A549 (cell line): ENCODE measurements around the gene SP140L. TPM values are rescaled to one million over a fixed set of nuclear protein-coding genes. Genes with fewer than 3 reads are reported as not detected.

Source experiments
- ATAC-seq, 2 experiments: fragments of 200-7000 bp in 1 of 2; fragments of >200 bp in 1 of 2; cut with Nextera tagmentation in 1 of 2; cut with Tn5 transposase in 1 of 2; 3 replicates each; pipeline versions ENCODE4 v1.8.0 to v1.9.1; 2018 to 2020; ENCODE audit warnings: mild to moderate bottlenecking in 1 of 2, moderate library complexity in 1 of 2
- CTCF ChIA-PET: fragments of 300-600 bp; sonication (Branson Sonifier 250); formaldehyde crosslinking; extraction: SDS; loops from one replicate; lab custom pipeline; 2021; ENCODE audit warnings: antibody characterized with exemption, inconsistent platforms; lab: Yijun Ruan, JAX
- POLR2A ChIA-PET: fragments of 350-600 bp; formaldehyde crosslinking; extraction: SDS; loops from one replicate; lab custom pipeline; 2021; ENCODE audit warnings: antibody characterized with exemption, inconsistent platforms; lab: Yijun Ruan, JAX
- DNase-seq, 2 experiments: peaks; one replicate each; pipeline versions ENCODE4 v3.0.0 to v3.0.0-alpha.2; 2011 to 2016; ENCODE audit warnings: low read depth in 1 of 2, low spot score in 1 of 2
- FAIRE-seq: peaks from 2 replicates; lab custom pipeline; 2011; peaks lifted over from hg19 to GRCh38; lab: Jason Lieb, UNC
- H3K27ac ChIP-seq, 2 experiments: fragments of >200 bp; sonication (Bioruptor Twin); formaldehyde crosslinking; 3 replicates each; pipeline ENCODE4 v1.5.1; 2016 to 2017
- H3K4me1 ChIP-seq: fragments of >200 bp; sonication (Bioruptor Twin); formaldehyde crosslinking; 3 replicates; pipeline ENCODE4 v1.6.1; 2016
- H3K4me2 ChIP-seq: fragments of >200 bp; sonication (Bioruptor Twin); formaldehyde crosslinking; 3 replicates; pipeline ENCODE4 v1.6.1; 2016
- H3K4me3 ChIP-seq: fragments of >200 bp; sonication (Bioruptor Twin); formaldehyde crosslinking; 3 replicates; pipeline ENCODE4 v1.5.1; 2016
- H3K9me3 ChIP-seq: fragments of >200 bp; sonication (Bioruptor Twin); formaldehyde crosslinking; 3 replicates; pipeline ENCODE4 v1.6.1; 2016
- BHLHE40 ChIP-seq: IDR thresholded peaks from 2 replicates; pipeline ENCODE4 v1.6.1; 2012; ENCODE audit warnings: low read depth, low read length, inconsistent platforms
- CBX2 ChIP-seq: fragments of 200-600 bp; sonication (generic); IDR thresholded peaks from 2 replicates; pipeline ENCODE4 v1.6.1; 2016; ENCODE audit warnings: low read depth, mild to moderate bottlenecking, borderline replicate concordance
- CBX8 ChIP-seq: fragments of 200-600 bp; sonication (generic); IDR thresholded peaks from 2 replicates; pipeline ENCODE4 v1.6.1; 2016
- CEBPB ChIP-seq, 2 experiments: fragments of >200 bp in 1 of 2; sonication (Bioruptor Twin) in 1 of 2; formaldehyde crosslinking in 1 of 2; IDR thresholded peaks; 2 replicates each; pipeline ENCODE4 v1.6.1; 2012 to 2016
- CHD2 ChIP-seq: fragments of 150-350 bp; IDR thresholded peaks from 2 replicates; pipeline ENCODE4 v1.6.1; 2014; ENCODE audit warnings: low read length; ENCODE audit not compliant: partially characterized antibody
- CHD4 ChIP-seq: fragments of 200-600 bp; sonication (generic); IDR thresholded peaks from 2 replicates; pipeline ENCODE4 v1.6.1; 2016; ENCODE audit warnings: antibody characterized with exemption, mild to moderate bottlenecking, borderline replicate concordance
- EHMT2 ChIP-seq: fragments of 200-600 bp; sonication (generic); IDR thresholded peaks from 2 replicates; pipeline ENCODE4 v1.6.1; 2016; ENCODE audit warnings: antibody characterized with exemption, low read depth, mild to moderate bottlenecking, moderate library complexity
- EP300 ChIP-seq, 2 experiments: fragments of >200 bp; sonication (Bioruptor Twin); formaldehyde crosslinking; IDR thresholded peaks; 2 replicates in 1 of 2; 3 replicates in 1 of 2; pipeline ENCODE4 v1.6.1; 2016 to 2017
- FOSB ChIP-seq: fragments of 250-450 bp; sonication (Bioruptor Pico); IDR thresholded peaks from 2 replicates; pipeline ENCODE4 v1.5.0; 2020; ENCODE audit warnings: mild to moderate bottlenecking, moderate library complexity
- FOSL2 ChIP-seq, 2 experiments: fragments of 450-650 bp in 1 of 2; fragments of >200 bp in 1 of 2; sonication (Bioruptor Twin) in 1 of 2; formaldehyde crosslinking; IDR thresholded peaks; 2 replicates each; pipeline versions ENCODE4 v1.5.0 to v1.6.1; 2016 to 2020; ENCODE audit warnings: mild to moderate bottlenecking in 1 of 2, moderate library complexity in 1 of 2
- FOXS1 ChIP-seq: fragments of 250-450 bp; sonication (Bioruptor Pico); IDR thresholded peaks from 2 replicates; pipeline ENCODE4 v1.5.0; 2020; ENCODE audit warnings: mild to moderate bottlenecking, moderate library complexity
- GATA3 ChIP-seq: IDR thresholded peaks from 2 replicates; pipeline ENCODE4 v1.6.1; 2012; ENCODE audit warnings: borderline replicate concordance
- HEYL ChIP-seq: fragments of 250-450 bp; sonication (Bioruptor Pico); IDR thresholded peaks from 2 replicates; pipeline ENCODE4 v1.8.0; 2021; ENCODE audit warnings: mild to moderate bottlenecking, moderate library complexity
- HOXA7 ChIP-seq: fragments of 250-450 bp; sonication (Bioruptor Pico); IDR thresholded peaks from 2 replicates; pipeline ENCODE4 v1.5.0; 2020; ENCODE audit warnings: mild to moderate bottlenecking, moderate library complexity
- JUN ChIP-seq, 2 experiments: fragments of >200 bp; sonication (Bioruptor Twin); formaldehyde crosslinking; IDR thresholded peaks; 2 replicates in 1 of 2; 3 replicates in 1 of 2; pipeline ENCODE4 v1.6.1; 2016 to 2017
- KDM1A ChIP-seq: fragments of 200-600 bp; sonication (generic); IDR thresholded peaks from 2 replicates; pipeline ENCODE4 v1.6.1; 2016; ENCODE audit warnings: low read depth, mild to moderate bottlenecking
- MAFK ChIP-seq: fragments of 450-650 bp; IDR thresholded peaks from 2 replicates; pipeline ENCODE4 v1.6.1; 2014; ENCODE audit not compliant: partially characterized antibody
- MAZ ChIP-seq: fragments of 150-350 bp; IDR thresholded peaks from 2 replicates; pipeline ENCODE4 v1.6.1; 2014; ENCODE audit warnings: antibody characterized with exemption, low read depth, low read length, borderline replicate concordance
- MYC ChIP-seq: IDR thresholded peaks from 2 replicates; pipeline ENCODE4 v1.6.1; 2012; ENCODE audit warnings: mild to moderate bottlenecking, inconsistent platforms, low read length, improper control_type of control experiment, borderline replicate concordance
- NR3C1 ChIP-seq: fragments of >200 bp; sonication (Bioruptor Twin); formaldehyde crosslinking; IDR thresholded peaks from 3 replicates; pipeline ENCODE4 v1.6.1; 2017
- POLR2A ChIP-seq: IDR thresholded peaks from 2 replicates; pipeline ENCODE4 v1.6.1; 2012; ENCODE audit warnings: mild to moderate bottlenecking, low read length
- RAD21 ChIP-seq, 2 experiments: fragments of >200 bp in 1 of 2; sonication (Bioruptor Twin) in 1 of 2; formaldehyde crosslinking in 1 of 2; IDR thresholded peaks in 1 of 2; conservative IDR thresholded peaks in 1 of 2; 2 replicates in 1 of 2; 3 replicates in 1 of 2; pipeline ENCODE4 v1.6.1; 2012 to 2018; ENCODE audit warnings: inconsistent platforms in 1 of 2
- RARB ChIP-seq: fragments of 250-450 bp; sonication (Bioruptor Pico); IDR thresholded peaks from 2 replicates; pipeline ENCODE4 v1.8.0; 2021; ENCODE audit warnings: mild to moderate bottlenecking, moderate library complexity
- RFX5 ChIP-seq: fragments of 450-650 bp; IDR thresholded peaks from 2 replicates; pipeline ENCODE4 v1.7.1; 2014; ENCODE audit warnings: antibody characterized with exemption, mild to moderate bottlenecking, moderate library complexity
- RNF2 ChIP-seq: fragments of 200-600 bp; sonication (generic); IDR thresholded peaks from 2 replicates; pipeline ENCODE4 v1.6.1; 2016; ENCODE audit warnings: low read depth, mild to moderate bottlenecking, antibody characterized with exemption, moderate library complexity, borderline replicate concordance
- TFCP2L1 ChIP-seq: fragments of 250-450 bp; sonication (Bioruptor Pico); IDR thresholded peaks from 2 replicates; pipeline ENCODE4 v1.5.0; 2021; ENCODE audit warnings: mild to moderate bottlenecking
- TP53 ChIP-seq: fragments of 250-450 bp; sonication (Bioruptor Pico); IDR thresholded peaks from 2 replicates; pipeline ENCODE4 v1.5.0; 2021; ENCODE audit warnings: mild to moderate bottlenecking, moderate library complexity
- ZC3H11A ChIP-seq: fragments of 450-650 bp; IDR thresholded peaks from 2 replicates; pipeline ENCODE4 v1.6.1; 2014; ENCODE audit warnings: antibody characterized with exemption, mild to moderate bottlenecking
- WGBS: methylation state at CpG from one replicate; pipeline ENCODE4 v1.1.6; 2017; ENCODE audit errors: missing lambda C conversion rate; 5-methylcytosine and 5-hydroxymethylcytosine counted together
- polyA plus RNA-seq, 4 experiments: library from polyadenylated mRNA; depleted of rRNA in 3 of 4; stranded (reverse); fragments of >200 nt; fragmentation: RNase III in 1 of 4; extraction: RNeasy Plus Mini Kit Qiagen cat#74134 plus additional on column Dnase treatment in 1 of 4; gene quantifications; 2 replicates in 3 of 4; 3 replicates in 1 of 4; pipeline ENCODE4 v1.2.3, GENCODE V29; 2011 to 2017
- TF ChIP-seq, protein P1 (sequence below): IDR thresholded peaks from 2 replicates; pipeline ENCODE4 v1.6.1; 2012; ENCODE audit warnings: low read depth, borderline replicate concordance
- TF ChIP-seq, protein P2 (sequence below): fragments of >200 bp; sonication (Bioruptor Twin); formaldehyde crosslinking; IDR thresholded peaks from 3 replicates; pipeline ENCODE4 v1.6.1; 2016
- TF ChIP-seq, protein P3 (sequence below): fragments of 250-450 bp; sonication (Bioruptor Pico); IDR thresholded peaks from 2 replicates; pipeline ENCODE4 v1.5.0; 2020; ENCODE audit warnings: low read depth, mild to moderate bottlenecking, moderate library complexity
- TF ChIP-seq, protein P4 (sequence below): fragments of 150-350 bp; IDR thresholded peaks from 2 replicates; pipeline ENCODE4 v1.6.1; 2014; ENCODE audit warnings: low read depth, mild to moderate bottlenecking, low read length

SP140L gene
- polyA plus RNA-seq, 2 of the 4 experiments (the other 2 are of a cell fraction) = 1.7 to 2.5 TPM

DNA sequence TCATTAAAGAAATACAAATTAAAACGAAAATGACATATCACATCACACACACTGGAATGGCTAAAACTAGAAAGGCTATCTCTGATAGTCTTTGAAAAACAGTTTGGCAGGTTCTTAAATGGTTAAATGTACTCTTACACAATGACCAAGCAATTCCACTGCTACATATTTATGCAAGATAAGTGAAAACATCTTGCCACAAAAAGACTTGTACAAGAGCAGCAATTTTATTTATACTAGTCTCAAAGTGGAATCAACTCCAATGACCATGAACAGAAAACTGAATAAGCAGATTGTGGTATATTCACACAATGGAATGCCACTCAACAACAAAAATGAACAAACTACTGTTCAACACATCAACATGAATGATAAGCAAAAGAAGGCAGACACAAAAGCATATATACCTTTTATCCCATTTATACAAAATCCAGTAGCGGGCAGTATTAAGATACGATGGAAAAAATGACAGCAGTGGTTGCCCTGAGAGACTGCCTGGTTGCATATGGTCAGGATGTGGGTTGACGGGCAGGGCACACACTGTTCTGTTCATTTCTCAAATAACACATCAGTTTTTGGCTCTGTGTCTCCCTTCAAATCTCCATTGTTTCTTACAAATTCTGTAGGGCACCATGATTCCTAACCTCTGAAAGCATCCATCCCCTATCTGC, 114.4 kb downstream of the SP140L start:
- ChIA-PET CTCF (no interaction called here), POLR2A (no interaction called here)
- WGBS = 84% methylated on average over 4 of the region's 4 CpGs
- DNase-seq = no peak
- no peak overlapping the region for H3K27ac ChIP-seq
- no peak for ATAC-seq
- H3K9me3 ChIP-seq = peaks cover 3% of the 10 kb centered on the region; the same call in 2 of the 3 replicates
- H3K4me2 ChIP-seq = no peak overlapping the region
- H3K4me1 ChIP-seq = no peaks in the 10 kb centered on the region
- TF ChIP-seq EP300 (IDR thresholded peaks at IDR 0.05) = no peak
- TF ChIP-seq GATA3 = no peak
- no peak for TF ChIP-seq CBX2
- no peak for TF ChIP-seq CEBPB (IDR thresholded peaks at IDR 0.05)
- TF ChIP-seq FOXS1 (CRISPR knock-in tag) = no peak
- no peak for TF ChIP-seq TFCP2L1
- TF ChIP-seq, protein P1, sequence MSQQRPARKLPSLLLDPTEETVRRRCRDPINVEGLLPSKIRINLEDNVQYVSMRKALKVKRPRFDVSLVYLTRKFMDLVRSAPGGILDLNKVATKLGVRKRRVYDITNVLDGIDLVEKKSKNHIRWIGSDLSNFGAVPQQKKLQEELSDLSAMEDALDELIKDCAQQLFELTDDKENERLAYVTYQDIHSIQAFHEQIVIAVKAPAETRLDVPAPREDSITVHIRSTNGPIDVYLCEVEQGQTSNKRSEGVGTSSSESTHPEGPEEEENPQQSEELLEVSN = no peak
- no peak for TF ChIP-seq RNF2
- no peak for TF ChIP-seq BHLHE40
- TF ChIP-seq NR3C1 = no peak
- TF ChIP-seq RARB (CRISPR knock-in tag) = no peak
- no peak for TF ChIP-seq CHD4
- TF ChIP-seq EHMT2 = no peak
- TF ChIP-seq JUN (IDR thresholded peaks at IDR 0.05) = no peak
- TF ChIP-seq MAFK = no peak
- no peak for TF ChIP-seq ZC3H11A
- TF ChIP-seq, protein P2, sequence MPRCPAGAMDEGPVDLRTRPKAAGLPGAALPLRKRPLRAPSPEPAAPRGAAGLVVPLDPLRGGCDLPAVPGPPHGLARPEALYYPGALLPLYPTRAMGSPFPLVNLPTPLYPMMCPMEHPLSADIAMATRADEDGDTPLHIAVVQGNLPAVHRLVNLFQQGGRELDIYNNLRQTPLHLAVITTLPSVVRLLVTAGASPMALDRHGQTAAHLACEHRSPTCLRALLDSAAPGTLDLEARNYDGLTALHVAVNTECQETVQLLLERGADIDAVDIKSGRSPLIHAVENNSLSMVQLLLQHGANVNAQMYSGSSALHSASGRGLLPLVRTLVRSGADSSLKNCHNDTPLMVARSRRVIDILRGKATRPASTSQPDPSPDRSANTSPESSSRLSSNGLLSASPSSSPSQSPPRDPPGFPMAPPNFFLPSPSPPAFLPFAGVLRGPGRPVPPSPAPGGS = no peak
- no peak for TF ChIP-seq RFX5
- no peak overlapping the region for H3K4me3 ChIP-seq
- FAIRE-seq = no peak

DNA sequence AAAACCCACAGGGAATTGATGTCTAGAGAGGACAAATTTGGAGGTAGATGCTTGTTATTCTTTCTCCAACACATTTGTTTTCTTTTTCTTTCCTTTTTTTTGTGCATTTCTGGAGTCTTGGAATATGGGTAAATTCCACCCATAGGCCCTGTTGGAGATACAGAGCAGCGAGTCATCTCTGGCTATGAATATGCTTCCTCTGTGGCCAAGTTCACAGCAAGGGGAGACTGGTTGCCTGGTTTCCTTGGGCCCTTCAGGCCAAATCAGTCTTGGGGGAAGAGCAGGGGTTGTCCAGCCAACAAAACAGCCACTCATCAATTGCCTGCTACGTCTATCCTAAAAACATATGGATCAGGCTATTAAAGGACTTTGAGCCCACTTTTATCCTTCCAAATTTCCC, 116.5 kb downstream of the SP140L start:
- no peak for FAIRE-seq
- TF ChIP-seq MYC (no peak), CBX8 (no peak), NR3C1 (no peak)
- Histone ChIP-seq H3K4me3 (no peak overlapping the region), H3K27ac (no peak overlapping the region), H3K4me2 (no peak overlapping the region), H3K4me1 (no peaks in the 10 kb centered on the region), H3K9me3 (no peaks in the 10 kb centered on the region)
- WGBS = 83% methylated on average over 2 of the region's 2 CpGs
- ATAC-seq = no peak
- CTCF ChIA-PET = no interaction called here
- POLR2A ChIA-PET = no interaction called here
- no peak for DNase-seq

DNA sequence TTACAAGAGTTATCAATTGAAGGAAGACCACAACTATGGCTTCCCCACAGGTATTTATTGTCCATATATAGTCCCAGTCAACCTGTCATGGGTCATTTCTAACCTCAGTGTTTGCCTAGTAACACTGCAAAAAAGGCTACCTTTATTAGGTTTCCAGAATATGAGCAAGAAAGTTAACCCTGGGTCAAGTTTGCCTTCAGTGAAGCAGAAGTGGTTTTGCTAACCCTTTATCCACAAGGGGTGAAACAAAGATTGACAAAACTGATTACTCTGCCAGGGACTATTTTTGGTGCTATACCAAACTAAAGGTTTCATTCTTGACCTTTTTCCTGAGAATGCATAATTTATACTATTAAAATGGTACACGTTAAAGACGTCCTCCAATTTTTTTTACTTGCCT, 117.8 kb downstream of the SP140L start:
- 92% methylated on average over 2 of the region's 2 CpGs for WGBS
- Histone ChIP-seq H3K4me3 (no peak overlapping the region), H3K4me2 (no peak overlapping the region), H3K9me3 (no peaks in the 10 kb centered on the region), H3K4me1 (no peaks in the 10 kb centered on the region), H3K27ac (no peak overlapping the region)
- FAIRE-seq = no peak
- ChIA-PET CTCF (no interaction called here), POLR2A (no interaction called here)
- no peak for ATAC-seq
- DNase-seq = no peak
- TF ChIP-seq, protein P3, sequence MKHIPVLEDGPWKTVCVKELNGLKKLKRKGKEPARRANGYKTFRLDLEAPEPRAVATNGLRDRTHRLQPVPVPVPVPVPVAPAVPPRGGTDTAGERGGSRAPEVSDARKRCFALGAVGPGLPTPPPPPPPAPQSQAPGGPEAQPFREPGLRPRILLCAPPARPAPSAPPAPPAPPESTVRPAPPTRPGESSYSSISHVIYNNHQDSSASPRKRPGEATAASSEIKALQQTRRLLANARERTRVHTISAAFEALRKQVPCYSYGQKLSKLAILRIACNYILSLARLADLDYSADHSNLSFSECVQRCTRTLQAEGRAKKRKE (CRISPR knock-in tag) = no peak
- TF ChIP-seq CHD2 (no peak), MAZ (no peak), RAD21 (conservative IDR thresholded peaks at IDR 0.05 in 1 of 2, IDR thresholded peaks at IDR 0.05 in 1 of 2) (no peak), FOSL2 (IDR thresholded peaks at IDR 0.05) (no peak), FOSL2 (CRISPR knock-in tag; IDR thresholded peaks at IDR 0.05) (no peak), ZC3H11A (no peak), TP53 (CRISPR knock-in tag) (no peak), CBX2 (no peak), TFCP2L1 (no peak), HEYL (CRISPR knock-in tag) (no peak), POLR2A (no peak), HOXA7 (CRISPR knock-in tag) (no peak), CBX8 (no peak), FOSB (no peak), KDM1A (no peak)
- TF ChIP-seq, protein P4, sequence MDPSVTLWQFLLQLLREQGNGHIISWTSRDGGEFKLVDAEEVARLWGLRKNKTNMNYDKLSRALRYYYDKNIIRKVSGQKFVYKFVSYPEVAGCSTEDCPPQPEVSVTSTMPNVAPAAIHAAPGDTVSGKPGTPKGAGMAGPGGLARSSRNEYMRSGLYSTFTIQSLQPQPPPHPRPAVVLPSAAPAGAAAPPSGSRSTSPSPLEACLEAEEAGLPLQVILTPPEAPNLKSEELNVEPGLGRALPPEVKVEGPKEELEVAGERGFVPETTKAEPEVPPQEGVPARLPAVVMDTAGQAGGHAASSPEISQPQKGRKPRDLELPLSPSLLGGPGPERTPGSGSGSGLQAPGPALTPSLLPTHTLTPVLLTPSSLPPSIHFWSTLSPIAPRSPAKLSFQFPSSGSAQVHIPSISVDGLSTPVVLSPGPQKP = no peak
